Activated T-helper 2 cell treated with anti-CD3 and anti-CD28 coated beads, Interferon-gamma antibody, Interleukin-2, Interleukin-4, amounts not matched to agents 10 μg/mL and 5 μg/mL and 100 μg/mL, durations not matched to agents 14 hours and 24 hours and 36 hours (primary cell): Measurements from ENCODE around the gene ITGB5. TPM values are rescaled to one million over a fixed set of nuclear protein-coding genes. Genes with fewer than 3 reads are reported as not detected.

Source experiments
- DNase-seq: peaks from one replicate; pipeline ENCODE4 v3.0.0; 2021; ENCODE audit warnings: low spot score
- H3K27ac Mint-ChIP-seq: one replicate; pipeline ENCODE4 v1.8.0; 2021; ENCODE audit warnings: mixed read lengths
- H3K27me3 Mint-ChIP-seq: one replicate; pipeline ENCODE4 v1.8.0; 2021; ENCODE audit warnings: low read depth, mixed read lengths
- H3K36me3 Mint-ChIP-seq: one replicate; pipeline ENCODE4 v1.8.0; 2021; ENCODE audit warnings: low read depth, mixed read lengths
- H3K4me1 Mint-ChIP-seq: one replicate; pipeline ENCODE4 v1.8.0; 2021; ENCODE audit warnings: low read depth, mixed read lengths
- H3K4me3 Mint-ChIP-seq: one replicate; pipeline ENCODE4 v1.8.0; 2021; ENCODE audit warnings: low read depth, mild to moderate bottlenecking, moderate library complexity, mixed read lengths
- H3K9me3 Mint-ChIP-seq: one replicate; pipeline ENCODE4 v1.8.0; 2021; ENCODE audit warnings: mixed read lengths
- intact Hi-C: fragments of 100-400 bp; cut with micrococcal nuclease; formaldehyde crosslinking; loops from one replicate; pipeline ENCODE4 v1.15.1; 2023
- total RNA-seq: library from RNA; stranded (reverse); gene quantifications from 2 replicates; pipeline ENCODE4 v1.2.3, GENCODE V29; 2022

ITGB5 gene
- total RNA-seq, 1 donor from 2014 or later, result 4.3 TPM

GRCh38 chr3:124918524-124918923 lies 31.4 kb upstream of the ITGB5 start:
- H3K36me3 Mint-ChIP-seq, result no peaks in the 10 kb centered on the region

GRCh38 chr3:124916837-124917409 lies 29.8 kb upstream of the ITGB5 start:
- Mint-ChIP-seq H3K9me3 (no peaks in the 10 kb centered on the region), H3K4me3 (no peak overlapping the region), H3K27me3 (peaks cover 25% of the 10 kb centered on the region), H3K27ac (no peak overlapping the region), H3K36me3 (no peaks in the 10 kb centered on the region), H3K4me1 (no peaks in the 10 kb centered on the region)
- intact Hi-C loops, result no loop called here
- no peak for DNase-seq

More at GRCh38 chr3:124918524-124918923, 31.4 kb upstream of the ITGB5 start:
- Mint-ChIP-seq H3K4me1 (no peaks in the 10 kb centered on the region), H3K27ac (no peak overlapping the region), H3K27me3 (peaks cover 29% of the 10 kb centered on the region), H3K9me3 (no peaks in the 10 kb centered on the region), H3K4me3 (no peak overlapping the region)
- DNase-seq, result no peak
- intact Hi-C loops, result no loop called here

- intact Hi-C loops, result no loop called here
- Mint-ChIP-seq H3K9me3 (no peaks in the 10 kb centered on the region), H3K27me3 (peaks cover 31% of the 10 kb centered on the region), H3K4me1 (no peaks in the 10 kb centered on the region), H3K27ac (no peak overlapping the region), H3K4me3 (no peak overlapping the region), H3K36me3 (no peaks in the 10 kb centered on the region)
- no peak for DNase-seq
Observed at GRCh38 chr3:124915254-124915653, 28.1 kb upstream of the ITGB5 start.

- H3K4me1 Mint-ChIP-seq, result no peaks in the 10 kb centered on the region
- H3K27ac Mint-ChIP-seq, result no peak overlapping the region
- H3K4me3 Mint-ChIP-seq, result no peak overlapping the region
- no peak for DNase-seq
- H3K27me3 Mint-ChIP-seq, result peaks cover 21% of the 10 kb centered on the region
- H3K9me3 Mint-ChIP-seq, result no peaks in the 10 kb centered on the region
- intact Hi-C loops, result no loop called here
- no peaks in the 10 kb centered on the region for H3K36me3 Mint-ChIP-seq
Observed at GRCh38 chr3:124907957-124908356, 20.8 kb upstream of the ITGB5 start.

- H3K36me3 Mint-ChIP-seq, result no peaks in the 10 kb centered on the region
- intact Hi-C loops, result no loop called here
- no peak for DNase-seq
- H3K9me3 Mint-ChIP-seq, result no peaks in the 10 kb centered on the region
- H3K27ac Mint-ChIP-seq, result no peak overlapping the region
- no peak overlapping the region for H3K4me3 Mint-ChIP-seq
- peaks cover 10% of the 10 kb centered on the region for H3K27me3 Mint-ChIP-seq
- peaks cover 8% of the 10 kb centered on the region for H3K4me1 Mint-ChIP-seq
Observed at GRCh38 chr3:124904835-124905492, 17.8 kb upstream of the ITGB5 start.

GRCh38 chr3:124903896-124904834 lies 17.0 kb upstream of the ITGB5 start:
- intact Hi-C loops, result no loop called here
- Mint-ChIP-seq H3K27me3 (peaks cover 10% of the 10 kb centered on the region), H3K9me3 (no peaks in the 10 kb centered on the region), H3K4me1 (peaks cover 8% of the 10 kb centered on the region), H3K27ac (no peak overlapping the region), H3K4me3 (no peak overlapping the region), H3K36me3 (no peaks in the 10 kb centered on the region)
- DNase-seq, result no peak

- intact Hi-C loops, result no loop called here
- DNase-seq, result no peak
- H3K27me3 Mint-ChIP-seq, result peaks cover 6% of the 10 kb centered on the region
- H3K27ac Mint-ChIP-seq, result no peak overlapping the region
- no peaks in the 10 kb centered on the region for H3K36me3 Mint-ChIP-seq
- no peak overlapping the region for H3K4me3 Mint-ChIP-seq
- H3K9me3 Mint-ChIP-seq, result no peaks in the 10 kb centered on the region
- peaks cover 8% of the 10 kb centered on the region for H3K4me1 Mint-ChIP-seq
Observed at GRCh38 chr3:124896824-124897526, 9.8 kb upstream of the ITGB5 start.

GRCh38 chr3:124895756-124896155 lies 8.6 kb upstream of the ITGB5 start:
- Mint-ChIP-seq H3K4me3 (no peak overlapping the region), H3K9me3 (no peaks in the 10 kb centered on the region), H3K27ac (no peak overlapping the region), H3K36me3 (no peaks in the 10 kb centered on the region), H3K4me1 (peaks cover 5% of the 10 kb centered on the region), H3K27me3 (peaks cover 11% of the 10 kb centered on the region)
- intact Hi-C loops, result no loop called here
- DNase-seq, result no peak

- H3K4me1 Mint-ChIP-seq, result no peaks in the 10 kb centered on the region
- DNase-seq, result no peak
- H3K27me3 Mint-ChIP-seq, result peaks cover 26% of the 10 kb centered on the region
- no peaks in the 10 kb centered on the region for H3K36me3 Mint-ChIP-seq
- H3K4me3 Mint-ChIP-seq, result no peak overlapping the region
- intact Hi-C loops, result no loop called here
- H3K9me3 Mint-ChIP-seq, result no peaks in the 10 kb centered on the region
- H3K27ac Mint-ChIP-seq, result no peak overlapping the region
Observed at GRCh38 chr3:124893526-124893925, 6.4 kb upstream of the ITGB5 start.

GRCh38 chr3:124890573-124891190 lies 3.5 kb upstream of the ITGB5 start:
- Mint-ChIP-seq H3K9me3 (no peaks in the 10 kb centered on the region), H3K27me3 (peaks cover 32% of the 10 kb centered on the region), H3K27ac (no peak overlapping the region), H3K4me1 (peaks cover 5% of the 10 kb centered on the region), H3K36me3 (no peaks in the 10 kb centered on the region), H3K4me3 (no peak overlapping the region)
- no peak for DNase-seq
- intact Hi-C loops, result no loop called here

GRCh38 chr3:124888482-124889441 lies 1.6 kb upstream of the ITGB5 start:
- H3K4me3 Mint-ChIP-seq, result peak overlapping the region; percentile 56
- H3K36me3 Mint-ChIP-seq, result no peaks in the 10 kb centered on the region
- peaks cover 5% of the 10 kb centered on the region for H3K4me1 Mint-ChIP-seq
- no peak overlapping the region for H3K27ac Mint-ChIP-seq
- peaks cover 52% of the 10 kb centered on the region for H3K27me3 Mint-ChIP-seq
- intact Hi-C loops, result no loop called here
- no peaks in the 10 kb centered on the region for H3K9me3 Mint-ChIP-seq
- DNase-seq, result no peak
